Astrocyte (in vitro differentiated cells and primary cell): Measurements from ENCODE around the gene NDUFA11. TPM values are rescaled to one million over a fixed set of nuclear protein-coding genes. Genes with fewer than 3 reads are reported as not detected.

ENCODE experiments used
- DNase-seq: peaks from one replicate; pipeline ENCODE4 v3.0.0-alpha.2; 2010; ENCODE audit warnings: low read depth
- FAIRE-seq: peaks from 2 replicates; lab custom pipeline; 2011; peaks lifted over from hg19 to GRCh38; lab: Jason Lieb, UNC
- H2AFZ ChIP-seq: 2 replicates; pipeline ENCODE4 v1.6.0; 2012; ENCODE audit warnings: low read depth, low read length, inconsistent platforms
- H3K27ac ChIP-seq: 2 replicates; pipeline ENCODE4 v1.5.1; 2011; ENCODE audit warnings: low read depth, low read length, inconsistent platforms
- H3K27me3 ChIP-seq: 2 replicates; pipeline ENCODE4 v1.6.0; 2011; ENCODE audit warnings: low read length, inconsistent platforms; ENCODE audit not compliant: insufficient read depth
- H3K36me3 ChIP-seq: 2 replicates; pipeline ENCODE4 v1.5.1; 2011; ENCODE audit warnings: low read length, inconsistent platforms; ENCODE audit not compliant: insufficient read depth
- H3K4me1 ChIP-seq: 2 replicates; pipeline ENCODE4 v1.5.1; 2011; ENCODE audit warnings: low read length, inconsistent platforms; ENCODE audit not compliant: insufficient read depth
- H3K4me2 ChIP-seq: 2 replicates; pipeline ENCODE4 v1.6.0; 2012; ENCODE audit warnings: low read length, inconsistent platforms
- H3K4me3 ChIP-seq: 2 replicates; pipeline ENCODE4 v1.5.1; 2011; ENCODE audit warnings: low read depth, mild to moderate bottlenecking, low read length, inconsistent platforms; ENCODE audit not compliant: insufficient read depth
- H3K79me2 ChIP-seq: 2 replicates; pipeline ENCODE4 v1.6.0; 2012; ENCODE audit warnings: mild to moderate bottlenecking, low read length, inconsistent platforms; ENCODE audit not compliant: insufficient read depth
- H3K9ac ChIP-seq: 2 replicates; pipeline ENCODE4 v1.6.0; 2012; ENCODE audit warnings: mild to moderate bottlenecking, low read length, inconsistent platforms
- H3K9me3 ChIP-seq: 2 replicates; pipeline ENCODE4 v1.5.1; 2012; ENCODE audit warnings: low read depth, mild to moderate bottlenecking, low read length, inconsistent platforms; ENCODE audit not compliant: insufficient read depth
- H4K20me1 ChIP-seq: 2 replicates; pipeline ENCODE4 v1.6.0; 2012; ENCODE audit warnings: low read length, inconsistent platforms; ENCODE audit not compliant: insufficient read depth
- H3K27ac Mint-ChIP-seq: one replicate; pipeline ENCODE4 v1.8.0; 2021; ENCODE audit warnings: mild to moderate bottlenecking, mixed read lengths; ENCODE audit not compliant: unreplicated experiment
- H3K27me3 Mint-ChIP-seq: one replicate; pipeline ENCODE4 v1.8.0; 2021; ENCODE audit warnings: low read depth, mixed read lengths; ENCODE audit not compliant: unreplicated experiment
- H3K36me3 Mint-ChIP-seq: one replicate; pipeline ENCODE4 v1.8.0; 2021; ENCODE audit warnings: low read depth, mixed read lengths; ENCODE audit not compliant: unreplicated experiment
- H3K4me1 Mint-ChIP-seq: one replicate; pipeline ENCODE4 v1.8.0; 2021; ENCODE audit warnings: low read depth, mixed read lengths; ENCODE audit not compliant: unreplicated experiment
- H3K4me3 Mint-ChIP-seq: one replicate; pipeline ENCODE4 v1.8.0; 2021; ENCODE audit warnings: mild to moderate bottlenecking, moderate library complexity, mixed read lengths; ENCODE audit not compliant: unreplicated experiment
- H3K9me3 Mint-ChIP-seq: one replicate; pipeline ENCODE4 v1.8.0; 2021; ENCODE audit warnings: mild to moderate bottlenecking, mixed read lengths; ENCODE audit not compliant: unreplicated experiment
- EZH2 ChIP-seq: IDR thresholded peaks from 2 replicates; pipeline ENCODE4 v1.6.1; 2012; ENCODE audit warnings: mild to moderate bottlenecking, low read length, inconsistent platforms; ENCODE audit not compliant: insufficient read depth
- total RNA-seq: library from RNA; stranded (reverse); gene quantifications from 2 replicates; pipeline ENCODE4 v1.2.1, GENCODE V29; 2021
- TF ChIP-seq, protein P1 (sequence below): IDR thresholded peaks from 2 replicates; pipeline ENCODE4 v1.5.1; 2011; ENCODE audit warnings: low read depth, mild to moderate bottlenecking, inconsistent platforms, low read length, moderate library complexity; ENCODE audit not compliant: insufficient read depth

Gene NDUFA11
- total RNA-seq, 1 donor from 2014 or later = 286 TPM

- peaks cover 17% of the 10 kb centered on the region for H3K36me3 Mint-ChIP-seq
These were observed 32.1 kb upstream of the NDUFA11 start for GRCh38 chr19:5935473-5936291.

DNA sequence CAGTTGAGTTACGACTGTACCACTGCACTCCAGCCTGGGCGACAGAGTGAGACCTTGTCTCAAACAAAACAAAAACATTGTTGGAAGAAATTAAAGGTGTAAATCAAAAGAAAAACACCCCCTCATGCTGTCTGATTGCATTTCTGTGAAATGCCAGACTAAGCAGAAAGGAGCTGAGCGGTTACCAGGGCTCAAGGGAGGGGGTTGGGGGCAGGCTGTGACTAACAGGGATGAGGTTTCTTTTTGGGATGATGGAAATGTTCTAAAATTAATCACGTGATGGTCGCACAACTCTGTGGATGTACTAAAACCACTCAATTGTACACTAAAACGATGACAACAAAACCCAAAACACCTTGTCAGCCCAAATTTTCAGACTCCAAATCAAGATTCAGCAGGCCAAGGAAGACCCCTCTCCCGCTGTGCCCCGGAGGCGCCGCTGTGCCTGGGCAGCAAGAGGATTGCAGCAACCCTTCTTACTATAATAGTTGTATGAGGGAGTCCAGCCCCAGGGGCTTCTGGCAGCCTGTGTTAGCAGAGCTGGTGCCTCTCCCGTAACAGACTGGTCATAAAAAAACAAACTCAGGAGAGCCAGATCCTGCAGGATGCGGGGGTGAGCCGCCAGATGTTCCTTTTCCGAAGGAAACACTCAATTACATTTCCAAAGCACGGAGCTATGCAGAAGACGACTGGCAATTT, 31.3 kb upstream of the NDUFA11 start:
- Histone ChIP-seq H3K27ac (no peak overlapping the region), H3K4me1 (peaks cover 13% of the 10 kb centered on the region), H3K9ac (peak overlapping the region; percentile 33), H4K20me1 (peaks cover 60% of the 10 kb centered on the region), H3K4me2 (peak overlapping the region; percentile 49), H3K79me2 (peaks cover 4% of the 10 kb centered on the region), H3K36me3 (peaks cover 8% of the 10 kb centered on the region), H2AFZ (no peak overlapping the region), H3K27me3 (no peaks in the 10 kb centered on the region), H3K4me3 (no peak overlapping the region), H3K9me3 (no peaks in the 10 kb centered on the region)
- no peaks in the 10 kb centered on the region for H3K9me3 Mint-ChIP-seq
- DNase-seq (no peak), FAIRE-seq (no peak)
- peak overlapping the region; percentile 64 for H3K27ac Mint-ChIP-seq
- H3K4me3 Mint-ChIP-seq = no peak overlapping the region
- no peaks in the 10 kb centered on the region for H3K27me3 Mint-ChIP-seq
- TF ChIP-seq, protein P1, sequence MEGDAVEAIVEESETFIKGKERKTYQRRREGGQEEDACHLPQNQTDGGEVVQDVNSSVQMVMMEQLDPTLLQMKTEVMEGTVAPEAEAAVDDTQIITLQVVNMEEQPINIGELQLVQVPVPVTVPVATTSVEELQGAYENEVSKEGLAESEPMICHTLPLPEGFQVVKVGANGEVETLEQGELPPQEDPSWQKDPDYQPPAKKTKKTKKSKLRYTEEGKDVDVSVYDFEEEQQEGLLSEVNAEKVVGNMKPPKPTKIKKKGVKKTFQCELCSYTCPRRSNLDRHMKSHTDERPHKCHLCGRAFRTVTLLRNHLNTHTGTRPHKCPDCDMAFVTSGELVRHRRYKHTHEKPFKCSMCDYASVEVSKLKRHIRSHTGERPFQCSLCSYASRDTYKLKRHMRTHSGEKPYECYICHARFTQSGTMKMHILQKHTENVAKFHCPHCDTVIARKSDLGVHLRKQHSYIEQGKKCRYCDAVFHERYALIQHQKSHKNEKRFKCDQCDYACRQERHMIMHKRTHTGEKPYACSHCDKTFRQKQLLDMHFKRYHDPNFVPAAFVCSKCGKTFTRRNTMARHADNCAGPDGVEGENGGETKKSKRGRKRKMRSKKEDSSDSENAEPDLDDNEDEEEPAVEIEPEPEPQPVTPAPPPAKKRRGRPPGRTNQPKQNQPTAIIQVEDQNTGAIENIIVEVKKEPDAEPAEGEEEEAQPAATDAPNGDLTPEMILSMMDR = no peak
- TF ChIP-seq EZH2 = no peak
- H3K36me3 Mint-ChIP-seq = peaks cover 15% of the 10 kb centered on the region
- peaks cover 5% of the 10 kb centered on the region for H3K4me1 Mint-ChIP-seq

More at GRCh38 chr19:5935473-5936291, 32.1 kb upstream of the NDUFA11 start:
- Mint-ChIP-seq H3K27me3 (no peaks in the 10 kb centered on the region), H3K4me1 (peaks cover 5% of the 10 kb centered on the region), H3K9me3 (no peaks in the 10 kb centered on the region), H3K27ac (peak overlapping the region; percentile 53), H3K4me3 (no peak overlapping the region)
- no peak for FAIRE-seq
- DNase-seq = no peak
- H2AFZ ChIP-seq = no peak overlapping the region
- peaks cover 12% of the 10 kb centered on the region for H3K36me3 ChIP-seq
- no peak overlapping the region for H3K27ac ChIP-seq
- peaks cover 13% of the 10 kb centered on the region for H3K4me1 ChIP-seq
- no peak overlapping the region for H3K9ac ChIP-seq
- H3K9me3 ChIP-seq = no peaks in the 10 kb centered on the region
- H3K27me3 ChIP-seq = no peaks in the 10 kb centered on the region
- H4K20me1 ChIP-seq = peaks cover 68% of the 10 kb centered on the region
- H3K79me2 ChIP-seq = peaks cover 9% of the 10 kb centered on the region
- H3K4me2 ChIP-seq = peak overlapping the region; percentile 49
- no peak overlapping the region for H3K4me3 ChIP-seq
- TF ChIP-seq, protein P1 = no peak
- no peak for TF ChIP-seq EZH2
